HCT116 (cell line): Measurements from ENCODE around the gene TBXT.

ENCODE experiments used
- CEBPB ChIP-seq: IDR thresholded peaks from 2 replicates; pipeline ENCODE4 v1.6.1; 2012; ENCODE audit warnings: low read depth
- EZH2 ChIP-seq: fragments of 200-600 bp; sonication (generic); IDR thresholded peaks from 2 replicates; pipeline ENCODE4 v1.6.1; 2017; ENCODE audit warnings: antibody characterized with exemption, mixed run types
- POLR2A ChIP-seq: IDR thresholded peaks from 2 replicates; pipeline ENCODE4 v1.7.0; 2011; ENCODE audit warnings: borderline replicate concordance; ENCODE audit not compliant: insufficient read depth, insufficient read length; ENCODE audit errors: extremely low read depth
- POLR2AphosphoS5 ChIP-seq: IDR thresholded peaks from 2 replicates; pipeline ENCODE4 v1.6.1; 2011; ENCODE audit warnings: mild to moderate bottlenecking, low read depth, low read length, moderate library complexity
- RAD21 ChIP-seq: IDR thresholded peaks from 2 replicates; pipeline ENCODE4 v1.6.1; 2012; ENCODE audit warnings: low read depth, mild to moderate bottlenecking
- SP1 ChIP-seq: IDR thresholded peaks from 2 replicates; pipeline ENCODE4 v1.6.1; 2012; ENCODE audit warnings: low read depth
- ZNF274 ChIP-seq: fragments of 200-500 bp; sonication (Bioruptor generic); IDR thresholded peaks from 2 replicates; pipeline ENCODE4 v1.6.1; 2014; ENCODE audit warnings: mild to moderate bottlenecking, low read depth, low read length, inconsistent platforms
- TF ChIP-seq, protein P1 (sequence below): IDR thresholded peaks from 2 replicates; pipeline ENCODE4 v1.6.1; 2012
- TF ChIP-seq, protein P2 (sequence below), 3 experiments: fragments of 200-600 bp in 1 of 3; sonication (generic) in 1 of 3; IDR thresholded peaks in 2 of 3; conservative IDR thresholded peaks in 1 of 3; 2 replicates each; pipeline ENCODE4 v1.5.1; 2012 to 2017; ENCODE audit warnings: low read depth in 2 of 3, low read length in 2 of 3, antibody characterized with exemption in 1 of 3, borderline replicate concordance in 1 of 3, control low read depth in 1 of 3, mild to moderate bottlenecking in 1 of 3, mixed read lengths in 1 of 3, mixed run types in 1 of 3, moderate library complexity in 1 of 3; ENCODE audit not compliant: insufficient read depth in 1 of 3
- TF ChIP-seq, protein P3 (sequence below): IDR thresholded peaks from 2 replicates; pipeline ENCODE4 v1.6.1; 2012; ENCODE audit warnings: low read depth
- TF ChIP-seq, protein P4 (sequence below): IDR thresholded peaks from 2 replicates; pipeline ENCODE4 v1.6.1; 2012

DNA sequence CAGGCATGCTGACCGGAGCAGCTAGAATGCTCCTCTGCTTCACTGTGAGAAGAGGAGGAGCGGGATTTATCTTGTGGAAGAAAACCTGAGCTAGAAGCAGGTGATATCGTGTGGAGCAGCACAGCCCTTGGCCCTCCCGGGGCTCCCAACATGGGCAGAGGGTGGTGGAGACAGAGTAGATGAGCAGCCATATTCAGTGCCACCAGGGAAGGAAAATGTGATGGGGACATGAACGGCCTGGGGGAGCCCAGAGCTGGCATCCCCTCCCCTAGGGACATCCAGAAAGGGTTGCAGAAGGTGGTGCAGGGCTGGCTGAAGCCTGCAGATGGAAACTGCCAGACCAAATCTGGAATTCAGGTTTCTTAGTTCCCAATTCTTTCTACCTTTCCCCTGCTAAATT is 24.9 kb upstream of the TBXT start:
- TF ChIP-seq POLR2AphosphoS5 = no peak
- TF ChIP-seq, protein P1, sequence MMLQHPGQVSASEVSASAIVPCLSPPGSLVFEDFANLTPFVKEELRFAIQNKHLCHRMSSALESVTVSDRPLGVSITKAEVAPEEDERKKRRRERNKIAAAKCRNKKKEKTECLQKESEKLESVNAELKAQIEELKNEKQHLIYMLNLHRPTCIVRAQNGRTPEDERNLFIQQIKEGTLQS = no peak
- TF ChIP-seq, protein P2, sequence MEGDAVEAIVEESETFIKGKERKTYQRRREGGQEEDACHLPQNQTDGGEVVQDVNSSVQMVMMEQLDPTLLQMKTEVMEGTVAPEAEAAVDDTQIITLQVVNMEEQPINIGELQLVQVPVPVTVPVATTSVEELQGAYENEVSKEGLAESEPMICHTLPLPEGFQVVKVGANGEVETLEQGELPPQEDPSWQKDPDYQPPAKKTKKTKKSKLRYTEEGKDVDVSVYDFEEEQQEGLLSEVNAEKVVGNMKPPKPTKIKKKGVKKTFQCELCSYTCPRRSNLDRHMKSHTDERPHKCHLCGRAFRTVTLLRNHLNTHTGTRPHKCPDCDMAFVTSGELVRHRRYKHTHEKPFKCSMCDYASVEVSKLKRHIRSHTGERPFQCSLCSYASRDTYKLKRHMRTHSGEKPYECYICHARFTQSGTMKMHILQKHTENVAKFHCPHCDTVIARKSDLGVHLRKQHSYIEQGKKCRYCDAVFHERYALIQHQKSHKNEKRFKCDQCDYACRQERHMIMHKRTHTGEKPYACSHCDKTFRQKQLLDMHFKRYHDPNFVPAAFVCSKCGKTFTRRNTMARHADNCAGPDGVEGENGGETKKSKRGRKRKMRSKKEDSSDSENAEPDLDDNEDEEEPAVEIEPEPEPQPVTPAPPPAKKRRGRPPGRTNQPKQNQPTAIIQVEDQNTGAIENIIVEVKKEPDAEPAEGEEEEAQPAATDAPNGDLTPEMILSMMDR (IDR thresholded peaks at IDR 0.05 in 2 of 3, conservative IDR thresholded peaks at IDR 0.05 in 1 of 3; ENCODE audit: borderline replicate concordance in 1 of 3, insufficient read depth in 1 of 3, low read depth in 2 of 3, low read length in 2 of 3) = no peak
- TF ChIP-seq, protein P3, sequence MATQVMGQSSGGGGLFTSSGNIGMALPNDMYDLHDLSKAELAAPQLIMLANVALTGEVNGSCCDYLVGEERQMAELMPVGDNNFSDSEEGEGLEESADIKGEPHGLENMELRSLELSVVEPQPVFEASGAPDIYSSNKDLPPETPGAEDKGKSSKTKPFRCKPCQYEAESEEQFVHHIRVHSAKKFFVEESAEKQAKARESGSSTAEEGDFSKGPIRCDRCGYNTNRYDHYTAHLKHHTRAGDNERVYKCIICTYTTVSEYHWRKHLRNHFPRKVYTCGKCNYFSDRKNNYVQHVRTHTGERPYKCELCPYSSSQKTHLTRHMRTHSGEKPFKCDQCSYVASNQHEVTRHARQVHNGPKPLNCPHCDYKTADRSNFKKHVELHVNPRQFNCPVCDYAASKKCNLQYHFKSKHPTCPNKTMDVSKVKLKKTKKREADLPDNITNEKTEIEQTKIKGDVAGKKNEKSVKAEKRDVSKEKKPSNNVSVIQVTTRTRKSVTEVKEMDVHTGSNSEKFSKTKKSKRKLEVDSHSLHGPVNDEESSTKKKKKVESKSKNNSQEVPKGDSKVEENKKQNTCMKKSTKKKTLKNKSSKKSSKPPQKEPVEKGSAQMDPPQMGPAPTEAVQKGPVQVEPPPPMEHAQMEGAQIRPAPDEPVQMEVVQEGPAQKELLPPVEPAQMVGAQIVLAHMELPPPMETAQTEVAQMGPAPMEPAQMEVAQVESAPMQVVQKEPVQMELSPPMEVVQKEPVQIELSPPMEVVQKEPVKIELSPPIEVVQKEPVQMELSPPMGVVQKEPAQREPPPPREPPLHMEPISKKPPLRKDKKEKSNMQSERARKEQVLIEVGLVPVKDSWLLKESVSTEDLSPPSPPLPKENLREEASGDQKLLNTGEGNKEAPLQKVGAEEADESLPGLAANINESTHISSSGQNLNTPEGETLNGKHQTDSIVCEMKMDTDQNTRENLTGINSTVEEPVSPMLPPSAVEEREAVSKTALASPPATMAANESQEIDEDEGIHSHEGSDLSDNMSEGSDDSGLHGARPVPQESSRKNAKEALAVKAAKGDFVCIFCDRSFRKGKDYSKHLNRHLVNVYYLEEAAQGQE = no peak
- TF ChIP-seq RAD21 = no peak
- TF ChIP-seq, protein P4, sequence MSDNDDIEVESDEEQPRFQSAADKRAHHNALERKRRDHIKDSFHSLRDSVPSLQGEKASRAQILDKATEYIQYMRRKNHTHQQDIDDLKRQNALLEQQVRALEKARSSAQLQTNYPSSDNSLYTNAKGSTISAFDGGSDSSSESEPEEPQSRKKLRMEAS = no peak
- TF ChIP-seq EZH2 = no peak
- TF ChIP-seq ZNF274 = no peak
- no peak for TF ChIP-seq SP1
- no peak for TF ChIP-seq POLR2A
- TF ChIP-seq CEBPB = no peak
